ENCODE results near the gene LMO1. TPM values are rescaled to one million over a fixed set of nuclear protein-coding genes. Genes with fewer than 3 reads are reported as not detected.

Gene LMO1
- total and polyA plus RNA-seq, 4 donors, result not detected

DNA sequence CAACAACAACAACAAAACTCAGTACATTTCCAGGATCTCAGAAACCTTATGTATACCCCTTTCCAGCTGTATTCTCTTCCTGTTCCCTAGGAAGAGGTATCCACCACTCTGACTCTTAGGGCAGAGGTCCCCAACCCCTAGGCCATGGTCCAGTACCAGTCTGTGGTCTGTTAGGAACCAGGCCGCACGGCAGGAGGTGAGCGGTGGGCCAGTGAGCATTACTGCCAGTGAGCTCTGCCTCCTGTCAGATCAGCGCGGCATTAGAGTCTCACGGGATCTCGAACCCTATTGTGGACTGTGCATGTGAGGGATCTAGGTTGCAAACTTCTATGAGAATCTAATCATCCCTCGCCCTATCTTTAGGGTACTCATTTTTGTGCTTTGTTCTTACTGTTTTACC lies 43.9 kb upstream of the LMO1 start:
- Histone ChIP-seq H3K36me3 (ENCODE audit: control insufficient read depth in 4 of 4, insufficient read depth in 3 of 4, low read depth in 1 of 4, low read length in 3 of 4) (no peaks in the 10 kb centered on the region), H3K9ac (ENCODE audit: low read depth in 1 of 2, low read length in 2 of 2) (no peak overlapping the region), H3K4me3 (ENCODE audit: low read depth in 1 of 3, low read length in 3 of 3) (no peak overlapping the region), H3K27me3 (ENCODE audit: control insufficient read depth in 4 of 4, insufficient read depth in 4 of 4, low read length in 3 of 4) (no peaks in the 10 kb centered on the region), H3K9me3 (ENCODE audit: control insufficient read depth in 4 of 4, low read length in 3 of 4) (peaks cover 0 to 12% (median 2%) of the 10 kb centered on the region in 4 donors), H3K4me1 (ENCODE audit: control insufficient read depth in 4 of 4, insufficient read depth in 4 of 4, low read length in 3 of 4) (no peaks in the 10 kb centered on the region), H3K27ac (ENCODE audit: low read depth in 1 of 2, low read length in 2 of 2) (no peak overlapping the region)
- TF ChIP-seq GABPA (IDR thresholded peaks at IDR 0.05 in 1 of 2, conservative IDR thresholded peaks at IDR 0.05 in 1 of 2), result no peak
- no peak for TF ChIP-seq SP1 (IDR thresholded peaks at IDR 0.05)
- TF ChIP-seq NR2F2 (IDR thresholded peaks at IDR 0.05), result no peak
- TF ChIP-seq TAF1 (conservative IDR thresholded peaks at IDR 0.05), result no peak
- no peak for TF ChIP-seq RAD21 (IDR thresholded peaks at IDR 0.05)
- TF ChIP-seq FOXA1 (IDR thresholded peaks at IDR 0.05), result no peak
- no peak for TF ChIP-seq JUND (IDR thresholded peaks at IDR 0.05)
- no peak for TF ChIP-seq HNF4G (IDR thresholded peaks at IDR 0.05)
- TF ChIP-seq, protein P1, sequence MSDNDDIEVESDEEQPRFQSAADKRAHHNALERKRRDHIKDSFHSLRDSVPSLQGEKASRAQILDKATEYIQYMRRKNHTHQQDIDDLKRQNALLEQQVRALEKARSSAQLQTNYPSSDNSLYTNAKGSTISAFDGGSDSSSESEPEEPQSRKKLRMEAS (IDR thresholded peaks at IDR 0.05), result no peak
- no peak for TF ChIP-seq HNF4A (conservative IDR thresholded peaks at IDR 0.05)
- TF ChIP-seq, protein P2, sequence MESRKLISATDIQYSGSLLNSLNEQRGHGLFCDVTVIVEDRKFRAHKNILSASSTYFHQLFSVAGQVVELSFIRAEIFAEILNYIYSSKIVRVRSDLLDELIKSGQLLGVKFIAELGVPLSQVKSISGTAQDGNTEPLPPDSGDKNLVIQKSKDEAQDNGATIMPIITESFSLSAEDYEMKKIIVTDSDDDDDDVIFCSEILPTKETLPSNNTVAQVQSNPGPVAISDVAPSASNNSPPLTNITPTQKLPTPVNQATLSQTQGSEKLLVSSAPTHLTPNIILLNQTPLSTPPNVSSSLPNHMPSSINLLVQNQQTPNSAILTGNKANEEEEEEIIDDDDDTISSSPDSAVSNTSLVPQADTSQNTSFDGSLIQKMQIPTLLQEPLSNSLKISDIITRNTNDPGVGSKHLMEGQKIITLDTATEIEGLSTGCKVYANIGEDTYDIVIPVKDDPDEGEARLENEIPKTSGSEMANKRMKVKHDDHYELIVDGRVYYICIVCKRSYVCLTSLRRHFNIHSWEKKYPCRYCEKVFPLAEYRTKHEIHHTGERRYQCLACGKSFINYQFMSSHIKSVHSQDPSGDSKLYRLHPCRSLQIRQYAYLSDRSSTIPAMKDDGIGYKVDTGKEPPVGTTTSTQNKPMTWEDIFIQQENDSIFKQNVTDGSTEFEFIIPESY (IDR thresholded peaks at IDR 0.05), result no peak
- no peak for TF ChIP-seq YY1 (IDR thresholded peaks at IDR 0.05)
- TF ChIP-seq REST (IDR thresholded peaks at IDR 0.05), result no peak
- 94% methylated on average over 8 of the region's 8 CpGs for WGBS
- DNase-seq (ENCODE audit: low spot score), result no peak

- WGBS, result 86% methylated on average over 2 of the region's 2 CpGs
- no peak overlapping the region for H3K4me3 ChIP-seq (ENCODE audit: low read depth in 1 of 3, low read length in 3 of 3)
- H3K36me3 ChIP-seq (ENCODE audit: control insufficient read depth in 4 of 4, insufficient read depth in 3 of 4, low read depth in 1 of 4, low read length in 3 of 4), result no peaks in the 10 kb centered on the region
- no peak overlapping the region for H3K9ac ChIP-seq (ENCODE audit: low read depth in 1 of 2, low read length in 2 of 2)
- no peaks in the 10 kb centered on the region for H3K4me1 ChIP-seq (ENCODE audit: control insufficient read depth in 4 of 4, insufficient read depth in 4 of 4, low read length in 3 of 4)
- no peaks in the 10 kb centered on the region for H3K27me3 ChIP-seq (ENCODE audit: control insufficient read depth in 4 of 4, insufficient read depth in 4 of 4, low read length in 3 of 4)
- peaks cover 2 to 12% (median 2%) of the 10 kb centered on the region in 4 donors for H3K9me3 ChIP-seq (ENCODE audit: control insufficient read depth in 4 of 4, low read length in 3 of 4)
- no peak overlapping the region for H3K27ac ChIP-seq (ENCODE audit: low read depth in 1 of 2, low read length in 2 of 2)
- TF ChIP-seq HNF4A (conservative IDR thresholded peaks at IDR 0.05) (no peak), EGR1 (IDR thresholded peaks at IDR 0.05; ENCODE audit: low read depth in 2 of 2) (no peak), CTCF (IDR thresholded peaks at IDR 0.05; ENCODE audit: low read depth, low read length, missing input control) (no peak), RXRA (IDR thresholded peaks at IDR 0.05) (no peak), REST (IDR thresholded peaks at IDR 0.05) (no peak), ATF3 (IDR thresholded peaks at IDR 0.05) (no peak), GABPA (IDR thresholded peaks at IDR 0.05 in 1 of 2, conservative IDR thresholded peaks at IDR 0.05 in 1 of 2) (no peak), NR2F2 (IDR thresholded peaks at IDR 0.05) (no peak), TAF1 (conservative IDR thresholded peaks at IDR 0.05) (no peak), FOXA1 (IDR thresholded peaks at IDR 0.05) (no peak), FOXA2 (IDR thresholded peaks at IDR 0.05) (no peak), SP1 (IDR thresholded peaks at IDR 0.05) (no peak)
- TF ChIP-seq, protein P2 (IDR thresholded peaks at IDR 0.05), result no peak
- DNase-seq (ENCODE audit: low spot score), result no peak
These were observed 37.9 kb upstream of the LMO1 start for GRCh38 chr11:8301622-8302021.
